GM12891 (cell line): ENCODE results near the gene KHSRP.

ENCODE experiments used
- DNase-seq: peaks from one replicate; pipeline ENCODE4 v3.0.0; 2011; ENCODE audit warnings: low spot score; ENCODE audit not compliant: insufficient read length
- FAIRE-seq: peaks from 2 replicates; lab custom pipeline; 2011; peaks lifted over from hg19 to GRCh38; lab: Jason Lieb, UNC
- PAX5 ChIP-seq: IDR thresholded peaks from 2 replicates; pipeline ENCODE4 v1.6.1; 2011; ENCODE audit warnings: low read length, moderate library complexity, mild to moderate bottlenecking; ENCODE audit not compliant: insufficient read depth, severe bottlenecking
- POLR2A ChIP-seq: IDR thresholded peaks from 2 replicates; pipeline ENCODE4 v1.6.1; 2011; ENCODE audit warnings: low read depth, low read length, control low read depth
- POLR2AphosphoS5 ChIP-seq: IDR thresholded peaks from 2 replicates; pipeline ENCODE4 v1.6.1; 2011; ENCODE audit warnings: low read depth, low read length, control low read depth
- POU2F2 ChIP-seq: IDR thresholded peaks from 2 replicates; pipeline ENCODE4 v1.6.1; 2011; ENCODE audit warnings: low read depth, mild to moderate bottlenecking, control low read depth, low read length, moderate library complexity
- SPI1 ChIP-seq: IDR thresholded peaks from 2 replicates; pipeline ENCODE4 v1.6.1; 2011; ENCODE audit warnings: low read depth, low read length, control low read depth
- TAF1 ChIP-seq: IDR thresholded peaks from 2 replicates; pipeline ENCODE4 v1.6.1; 2011; ENCODE audit warnings: low read depth, low read length, control low read depth

Gene KHSRP

GRCh38 chr19:6393074-6393982 lies 31.3 kb downstream of the KHSRP start, which contains the start of gene GTF2F1:
Gene GTF2F1 (minus strand): TSS chr19:6393164. CDS start chr19:6392995, 169 bp downstream.
- FAIRE-seq = peak; percentile 99
- DNase-seq = peak; percentile 95
- peak; percentile 70; the same call in 1 of the 2 replicates for TF ChIP-seq TAF1
- TF ChIP-seq POLR2AphosphoS5 = peak; percentile 78
- TF ChIP-seq PAX5 = no peak
- TF ChIP-seq POU2F2 = no peak; the same call in 1 of the 2 replicates
- peak; percentile 63; the same call in 1 of the 2 replicates for TF ChIP-seq POLR2A

GRCh38 chr19:6392221-6393073 lies 32.2 kb downstream of the KHSRP start:
- TF ChIP-seq SPI1 (peak; percentile 64), PAX5 (no peak)
- DNase-seq = no peak
- peak; percentile 45 for FAIRE-seq

DNA sequence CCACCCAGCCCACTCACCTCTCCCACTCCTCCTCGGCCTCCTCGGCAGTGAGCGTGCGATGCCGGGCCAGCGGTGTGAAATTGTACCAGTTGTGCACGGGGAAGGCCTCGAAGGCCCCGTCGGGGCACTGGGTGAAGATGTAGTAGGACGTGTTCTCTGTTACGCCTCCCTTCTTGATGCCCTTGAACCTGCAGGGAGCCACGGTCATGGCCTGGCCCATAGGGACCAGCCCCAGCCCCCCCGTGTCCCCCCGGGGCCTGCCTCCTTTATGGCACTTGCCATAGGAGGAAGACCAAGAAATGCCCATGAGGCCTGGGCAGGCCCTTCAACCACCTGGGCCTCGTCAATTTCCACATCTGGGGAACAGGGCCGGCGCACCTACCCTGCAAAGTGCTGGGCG lies 37.2 kb downstream of the KHSRP start:
- DNase-seq = no peak
- no peak for TF ChIP-seq SPI1
- no peak for TF ChIP-seq TAF1
- TF ChIP-seq POU2F2 = no peak
- TF ChIP-seq PAX5 = no peak
- TF ChIP-seq POLR2AphosphoS5 = no peak
- TF ChIP-seq POLR2A = no peak
- FAIRE-seq = no peak

GRCh38 chr19:6384381-6384780 lies 40.2 kb downstream of the KHSRP start:
- TF ChIP-seq POLR2AphosphoS5 = no peak
- TF ChIP-seq POU2F2 = no peak
- no peak for TF ChIP-seq TAF1
- TF ChIP-seq POLR2A = no peak
- no peak for TF ChIP-seq PAX5
- TF ChIP-seq SPI1 = no peak
- FAIRE-seq (no peak), DNase-seq (no peak)

GRCh38 chr19:6383188-6383587 lies 41.4 kb downstream of the KHSRP start:
- TF ChIP-seq POLR2A (no peak), POLR2AphosphoS5 (peak; percentile 42; the same call in 1 of the 2 replicates)
- FAIRE-seq = no peak
- no peak for DNase-seq

DNA sequence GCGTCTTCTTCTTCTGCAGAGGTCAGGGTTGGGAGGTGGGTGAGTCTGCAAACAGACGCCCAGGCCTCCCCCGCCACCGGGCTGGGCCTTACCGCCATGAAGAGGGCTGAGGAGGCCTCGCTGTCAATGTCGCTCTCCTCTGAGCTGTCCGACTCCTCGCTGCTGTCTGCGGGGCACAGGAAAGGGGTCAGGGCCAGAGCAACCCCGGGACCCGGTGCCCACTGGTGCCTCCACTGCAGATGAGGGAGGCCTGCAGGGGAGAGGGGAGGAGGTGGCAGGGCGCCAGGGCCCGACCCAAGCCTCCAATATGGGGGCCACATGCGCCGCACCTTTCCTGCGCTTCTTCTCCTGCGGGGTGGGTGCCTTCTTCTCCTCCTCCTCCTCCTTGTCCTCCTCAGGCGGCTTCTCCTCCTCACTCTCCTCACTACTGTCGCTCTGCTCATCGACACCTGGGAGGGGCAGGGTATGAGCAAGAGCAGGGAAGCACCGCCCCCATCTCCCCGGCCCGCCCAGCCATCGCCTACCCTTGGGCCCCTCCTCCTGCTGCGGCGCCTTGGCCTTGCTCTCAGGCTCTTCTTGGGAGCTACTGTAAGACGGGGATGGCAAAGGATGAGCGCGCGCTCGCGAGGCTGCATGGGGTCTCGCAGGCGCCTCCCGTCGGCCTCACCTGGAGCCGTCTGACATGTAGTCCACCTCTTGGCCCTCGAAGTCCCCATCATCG lies 43.4 kb downstream of the KHSRP start:
- FAIRE-seq (no peak), DNase-seq (no peak)
- no peak for TF ChIP-seq POU2F2
- no peak for TF ChIP-seq POLR2A
- TF ChIP-seq SPI1 = no peak
- no peak for TF ChIP-seq POLR2AphosphoS5
- TF ChIP-seq PAX5 = no peak
- no peak for TF ChIP-seq TAF1

DNA sequence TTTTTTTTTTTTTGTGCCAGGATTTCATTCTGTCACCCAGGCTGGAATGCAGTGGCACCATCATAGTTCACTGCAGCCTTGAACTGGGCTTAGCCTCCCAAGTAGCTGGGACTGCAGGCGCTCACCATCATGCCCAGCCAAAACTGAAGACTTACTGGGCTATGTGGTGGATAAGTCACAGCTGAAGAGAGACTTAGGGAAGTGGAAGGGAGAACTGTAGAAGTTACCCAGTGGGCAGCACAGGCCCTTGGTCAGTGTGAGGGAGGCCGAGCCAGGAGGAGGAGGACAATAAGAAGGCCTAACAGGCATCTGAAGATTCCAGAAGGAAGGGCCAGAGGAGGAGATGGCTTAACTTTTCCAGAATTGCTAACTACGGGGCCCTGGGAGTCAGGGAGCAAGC lies 44.9 kb downstream of the KHSRP start:
- FAIRE-seq = no peak

GRCh38 chr19:6378486-6378885 lies 46.1 kb downstream of the KHSRP start:
- no peak for TF ChIP-seq POU2F2
- TF ChIP-seq PAX5 = no peak
- no peak for TF ChIP-seq SPI1
- no peak for TF ChIP-seq POLR2AphosphoS5
- TF ChIP-seq POLR2A = no peak
- TF ChIP-seq TAF1 = no peak
- DNase-seq = no peak
- no peak for FAIRE-seq

More for the DNA sequence above, 44.9 kb downstream of the KHSRP start:
- TF ChIP-seq TAF1 (no peak), POLR2AphosphoS5 (no peak), SPI1 (no peak), POU2F2 (no peak), PAX5 (no peak), POLR2A (no peak)
- DNase-seq = no peak

DNA sequence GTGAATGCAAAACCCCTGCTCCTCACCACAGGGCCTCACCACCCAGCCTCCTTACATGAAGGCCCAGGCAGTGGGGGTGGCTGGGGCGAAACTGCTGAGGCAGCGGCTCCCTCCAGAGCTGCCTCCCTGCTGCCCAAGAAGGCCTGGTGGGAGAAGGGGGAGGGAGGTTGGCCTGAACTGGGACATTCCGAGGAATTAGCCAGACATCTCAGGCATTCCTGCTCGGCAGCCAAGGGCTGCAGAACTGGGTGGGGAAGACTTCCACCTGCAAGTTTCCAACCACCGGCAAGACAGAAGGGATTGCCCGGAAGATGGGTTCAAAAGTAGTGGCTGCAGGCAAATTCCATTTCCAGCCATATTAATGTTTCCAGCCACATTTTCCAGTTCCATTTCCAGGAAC lies 46.6 kb downstream of the KHSRP start:
- FAIRE-seq (no peak), DNase-seq (no peak)
- TF ChIP-seq TAF1 (no peak), SPI1 (no peak), POLR2AphosphoS5 (0 out of 2 replicates have a peak, but pooled peaks have one; percentile 40), POU2F2 (no peak), POLR2A (no peak), PAX5 (no peak)
